GM18951 (cell line): ENCODE data around the gene SP3.
"Not testable (repeated sequence)": the region's sequence is repeated elsewhere in the genome, so short reads cannot be mapped to it uniquely, and the experiment has no call there.

Source experiments
- POLR2A ChIP-seq: IDR thresholded peaks from 4 replicates; pipeline ENCODE4 v1.6.1; 2011; ENCODE audit warnings: mild to moderate bottlenecking; ENCODE audit not compliant: insufficient read length, insufficient read depth; ENCODE audit errors: extremely low read depth
- in situ Hi-C: fragments of 300-500 bp; cut with MboI; formaldehyde crosslinking; loops from one replicate; pipeline ENCODE4 v1.12.0; 2022; ENCODE audit warnings: low sequenced_read_pairs, mixed read lengths, inconsistent platforms; ENCODE audit not compliant: unreplicated experiment

Gene SP3

GRCh38 chr2:173898178-173898668 is 67.0 kb downstream of the SP3 start:
- TF ChIP-seq POLR2A = no peak
- in situ Hi-C loops = no loop called here

DNA sequence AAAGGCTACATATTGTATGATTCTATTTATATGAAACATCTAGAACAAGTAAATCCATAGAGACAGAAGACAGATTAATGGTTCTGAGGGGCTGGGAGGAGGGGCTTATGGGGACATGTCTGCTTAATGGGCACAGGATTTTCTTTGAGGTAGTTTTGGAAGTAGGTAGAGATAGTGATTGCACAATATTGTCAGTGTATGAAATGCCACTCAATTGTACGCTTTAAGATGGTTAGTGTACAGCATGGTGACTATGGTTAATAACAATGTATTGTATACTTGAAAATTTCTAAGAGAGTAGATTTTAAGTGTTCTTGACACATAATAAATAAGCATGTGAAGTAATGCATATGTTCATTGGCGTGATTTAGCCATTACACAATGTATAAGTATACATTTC is 68.4 kb downstream of the SP3 start:
- in situ Hi-C loops = no loop called here
- TF ChIP-seq POLR2A = no peak

- TF ChIP-seq POLR2A = no peak
Observed at GRCh38 chr2:173892341-173892740, 72.8 kb downstream of the SP3 start.

GRCh38 chr2:173891315-173892037 is 73.7 kb downstream of the SP3 start:
- TF ChIP-seq POLR2A = no peak
- in situ Hi-C loops = no loop called here

More at GRCh38 chr2:173892341-173892740, 72.8 kb downstream of the SP3 start:
- in situ Hi-C loops = no loop called here

GRCh38 chr2:173889464-173889863 is 75.7 kb downstream of the SP3 start:
- in situ Hi-C loops = not testable (repeated sequence)

- TF ChIP-seq POLR2A = no peak
- in situ Hi-C loops = no loop called here
Observed at GRCh38 chr2:173886613-173887012, 78.6 kb downstream of the SP3 start.

DNA sequence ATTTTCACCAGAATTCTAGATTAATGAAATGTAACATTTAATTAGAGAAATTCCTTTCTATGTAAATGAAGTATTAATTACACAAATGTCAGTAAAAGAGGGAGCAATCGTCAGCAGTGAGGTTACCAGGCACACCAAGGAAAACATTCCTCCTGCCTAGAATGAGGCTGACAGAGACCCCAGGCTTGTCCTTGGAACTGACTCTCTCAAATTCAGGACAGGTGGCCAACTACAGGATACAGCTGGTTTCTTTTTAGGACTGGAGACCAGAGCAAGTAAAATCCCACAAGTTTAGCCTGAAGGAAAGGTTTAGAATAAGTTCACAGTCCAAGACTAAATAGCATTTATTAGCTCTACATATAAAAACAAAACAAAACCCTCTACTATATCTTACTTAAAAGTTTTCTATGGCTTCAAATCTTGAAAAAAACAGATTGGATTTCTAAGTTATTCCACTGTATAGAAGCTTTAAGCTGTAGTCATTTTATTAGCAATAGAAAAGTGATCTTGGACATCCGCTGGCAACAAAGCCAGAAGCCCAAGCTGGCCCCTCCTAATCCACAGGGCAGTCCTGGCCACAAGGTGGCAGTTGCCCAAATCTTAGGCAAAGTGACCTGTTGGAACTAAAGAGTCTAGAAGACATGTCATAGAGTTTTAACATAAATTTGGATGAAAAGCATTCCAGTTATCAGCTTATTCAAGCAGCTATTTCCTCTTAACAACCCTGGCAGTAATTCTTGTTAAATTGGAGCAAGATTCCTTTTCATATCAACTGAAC is 81.0 kb downstream of the SP3 start:
- in situ Hi-C loops = no loop called here

DNA sequence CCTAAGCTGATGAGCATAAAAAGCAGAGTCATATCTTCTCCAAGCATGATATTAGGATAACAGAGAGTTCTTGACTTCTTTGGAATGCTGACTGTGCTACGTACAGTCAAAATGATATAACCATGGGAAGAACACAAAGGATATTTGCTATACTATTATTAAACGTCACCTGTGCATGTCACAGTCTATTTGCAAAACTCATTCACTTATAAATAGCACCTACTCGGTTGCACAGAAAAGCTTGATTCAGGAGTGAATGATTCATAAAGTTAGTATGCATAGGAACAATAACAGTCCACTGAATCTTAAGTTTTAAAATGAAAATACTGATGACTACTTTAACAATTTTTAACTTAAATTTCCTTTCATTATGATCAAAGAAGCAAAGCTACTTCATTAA is 83.3 kb downstream of the SP3 start:
- in situ Hi-C loops = no loop called here
- TF ChIP-seq POLR2A = no peak

More for the DNA sequence above, 81.0 kb downstream of the SP3 start:
- no peak for TF ChIP-seq POLR2A

GRCh38 chr2:173881461-173881860 is 83.7 kb downstream of the SP3 start:
- in situ Hi-C loops = no loop called here
- no peak for TF ChIP-seq POLR2A

DNA sequence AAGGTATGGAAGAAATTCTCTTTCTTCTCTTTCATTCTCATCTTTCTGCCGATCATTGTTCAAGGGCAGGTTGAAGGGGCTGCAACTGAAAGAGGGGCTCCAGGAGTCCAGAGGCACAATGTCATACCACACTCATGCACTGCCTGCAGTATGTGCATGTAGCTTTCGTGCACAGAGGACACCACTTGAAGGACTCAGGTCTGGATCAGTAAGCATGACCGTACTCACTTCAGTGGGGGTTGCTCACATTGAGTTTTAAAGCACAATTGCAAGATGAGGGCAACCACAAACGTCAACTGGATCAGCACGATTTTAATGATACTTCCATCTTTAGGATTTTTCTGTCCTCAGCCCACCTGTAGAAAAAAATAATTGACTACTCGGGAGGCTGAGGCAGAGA is 84.6 kb downstream of the SP3 start:
- no peak for TF ChIP-seq POLR2A
- in situ Hi-C loops = no loop called here

GRCh38 chr2:173876833-173877413 is 88.2 kb downstream of the SP3 start:
- in situ Hi-C loops = no loop called here

DNA sequence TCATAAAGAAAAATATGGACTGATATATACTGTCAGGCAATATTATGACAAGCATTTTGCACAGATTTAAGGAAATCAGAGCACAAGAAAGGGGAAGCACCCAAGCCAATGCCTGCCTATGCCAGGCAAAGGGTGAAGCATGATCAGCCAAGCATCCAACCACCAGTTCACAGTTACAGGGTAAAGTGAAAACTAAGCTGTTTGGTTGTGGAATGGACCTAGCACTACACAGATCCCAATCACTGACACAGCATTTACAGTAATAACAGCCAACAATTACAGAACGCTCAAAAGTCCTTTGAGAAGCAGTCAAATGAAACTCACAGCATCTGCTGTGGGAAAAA is 90.3 kb downstream of the SP3 start:
- in situ Hi-C loops = no loop called here
- no peak for TF ChIP-seq POLR2A

More at GRCh38 chr2:173876833-173877413, 88.2 kb downstream of the SP3 start:
- no peak for TF ChIP-seq POLR2A

GRCh38 chr2:173874003-173874893 is 90.9 kb downstream of the SP3 start:
- TF ChIP-seq POLR2A = no peak
- in situ Hi-C loops = no loop called here
